ENCODE results near the gene FGFRL1. TPM values are rescaled to one million over a fixed set of nuclear protein-coding genes. Genes with fewer than 3 reads are reported as not detected.

Gene FGFRL1
- total RNA-seq, 1 experiment from 2014 or later = 26.1 TPM

DNA sequence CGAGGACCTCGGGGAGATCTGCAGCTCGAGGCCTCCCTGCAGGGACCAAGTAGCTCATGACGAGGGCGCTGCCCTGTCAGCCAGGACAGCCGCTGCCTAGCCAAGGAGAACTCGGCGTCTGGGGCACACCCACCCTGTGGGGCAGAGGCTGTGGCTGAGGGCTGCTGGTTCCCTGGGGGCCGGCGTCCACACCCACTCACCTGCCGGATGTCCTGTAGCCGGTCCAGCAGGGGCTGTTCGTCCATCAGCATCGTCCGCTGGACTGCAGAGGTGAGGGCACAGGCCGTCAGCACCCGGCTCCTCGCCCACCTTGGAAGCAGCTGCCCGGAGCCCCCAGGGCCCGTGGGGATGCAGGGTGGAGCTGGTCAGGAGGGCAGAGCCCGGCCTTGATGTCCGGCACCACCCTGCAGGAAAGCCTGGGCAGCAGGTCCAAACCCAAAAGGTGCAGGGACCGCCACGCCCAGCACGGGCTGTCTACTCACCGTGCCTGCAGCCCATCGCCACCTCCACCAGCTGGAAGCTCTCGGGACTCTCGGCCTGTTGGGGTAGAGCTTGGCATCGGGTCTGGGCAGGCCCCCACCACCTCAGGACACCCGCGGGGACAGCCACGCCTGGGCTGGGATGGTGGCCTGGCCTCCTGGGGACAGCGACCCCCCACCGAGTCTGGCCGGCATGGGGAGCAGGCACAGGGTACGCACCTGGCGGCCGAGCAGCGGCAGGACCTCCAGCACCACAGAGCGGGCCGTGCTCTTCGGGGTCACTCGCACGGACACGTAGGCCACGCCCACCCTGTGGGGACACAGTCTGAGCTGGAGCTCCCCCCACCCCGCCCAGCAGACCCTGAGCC lies 44.9 kb upstream of the FGFRL1 start:
- H3K36me3 Mint-ChIP-seq (ENCODE audit: insufficient read depth in 1 of 3, low read depth in 3 of 3) = no peaks in the 10 kb centered on the region

More for the DNA sequence above, 44.9 kb upstream of the FGFRL1 start:
- Histone ChIP-seq H3K27ac (ENCODE audit: insufficient read length, low read depth, low read length) (no peak overlapping the region), H3K27me3 (ENCODE audit: insufficient read depth, low read length) (no peaks in the 10 kb centered on the region; the same call in 1 of the 2 replicates), H2AFZ (ENCODE audit: low read length) (no peak overlapping the region), H3K4me1 (ENCODE audit: insufficient read depth, low read length) (no peaks in the 10 kb centered on the region), H4K5ac (ENCODE audit: insufficient read length, low read depth, low read length) (no peak overlapping the region), H4K91ac (ENCODE audit: insufficient read length, low read depth, low read length) (no peak overlapping the region), H3T11ph (ENCODE audit: low read length) (no peak overlapping the region), H2BK20ac (ENCODE audit: low read depth, low read length, poor library complexity, severe bottlenecking) (no peak overlapping the region), H2BK15ac (ENCODE audit: low read depth, low read length) (no peak overlapping the region), H3K23me2 (ENCODE audit: insufficient read length, low read depth, low read length, poor library complexity, severe bottlenecking) (no peaks in the 10 kb centered on the region), H3K79me1 (ENCODE audit: insufficient read depth, low read depth, low read length, poor library complexity, severe bottlenecking) (no peaks in the 10 kb centered on the region), H3K23ac (ENCODE audit: insufficient read length, low read depth, low read length) (no peak overlapping the region), H2BK120ac (ENCODE audit: low read depth, low read length, poor library complexity, severe bottlenecking) (no peak overlapping the region), H3K14ac (ENCODE audit: insufficient read depth, low read length) (no peak overlapping the region), H3K56ac (ENCODE audit: insufficient read length, low read depth, low read length) (no peak overlapping the region), H3K79me2 (ENCODE audit: insufficient read depth, low read length) (no peaks in the 10 kb centered on the region), H4K8ac (replicated peaks; ENCODE audit: insufficient read length, low read depth, low read length) (no peak overlapping the region), H3K4me2 (ENCODE audit: insufficient read depth, insufficient read length, low read length) (no peak overlapping the region), H2BK12ac (ENCODE audit: insufficient read length, low read depth, low read length) (no peak overlapping the region), H4K20me1 (ENCODE audit: control insufficient read depth, insufficient read depth, insufficient read length) (no peaks in the 10 kb centered on the region), H2BK5ac (ENCODE audit: insufficient read length, low read length) (no peak overlapping the region), H3K9me3 (ENCODE audit: control insufficient read depth, low read depth, low read length) (no peaks in the 10 kb centered on the region), H3K18ac (ENCODE audit: insufficient read length, low read depth, low read length) (no peak overlapping the region), H2AK5ac (ENCODE audit: insufficient read length, low read length) (no peak overlapping the region), H3K4ac (ENCODE audit: low read depth, low read length) (no peak overlapping the region), H3K9ac (ENCODE audit: extremely low read depth, insufficient read length, low read length) (no peak overlapping the region)
- no CpG with 5 or more reads among the region's 48 CpGs for WGBS (ENCODE audit: extremely low coverage, insufficient read length, low lambda C conversion rate)
- TF ChIP-seq, protein P1, sequence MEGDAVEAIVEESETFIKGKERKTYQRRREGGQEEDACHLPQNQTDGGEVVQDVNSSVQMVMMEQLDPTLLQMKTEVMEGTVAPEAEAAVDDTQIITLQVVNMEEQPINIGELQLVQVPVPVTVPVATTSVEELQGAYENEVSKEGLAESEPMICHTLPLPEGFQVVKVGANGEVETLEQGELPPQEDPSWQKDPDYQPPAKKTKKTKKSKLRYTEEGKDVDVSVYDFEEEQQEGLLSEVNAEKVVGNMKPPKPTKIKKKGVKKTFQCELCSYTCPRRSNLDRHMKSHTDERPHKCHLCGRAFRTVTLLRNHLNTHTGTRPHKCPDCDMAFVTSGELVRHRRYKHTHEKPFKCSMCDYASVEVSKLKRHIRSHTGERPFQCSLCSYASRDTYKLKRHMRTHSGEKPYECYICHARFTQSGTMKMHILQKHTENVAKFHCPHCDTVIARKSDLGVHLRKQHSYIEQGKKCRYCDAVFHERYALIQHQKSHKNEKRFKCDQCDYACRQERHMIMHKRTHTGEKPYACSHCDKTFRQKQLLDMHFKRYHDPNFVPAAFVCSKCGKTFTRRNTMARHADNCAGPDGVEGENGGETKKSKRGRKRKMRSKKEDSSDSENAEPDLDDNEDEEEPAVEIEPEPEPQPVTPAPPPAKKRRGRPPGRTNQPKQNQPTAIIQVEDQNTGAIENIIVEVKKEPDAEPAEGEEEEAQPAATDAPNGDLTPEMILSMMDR (conservative IDR thresholded peaks at IDR 0.05) = no peak
- Mint-ChIP-seq H3K4me3 (no peak overlapping the region), H3K27ac (no peak overlapping the region), H3K9me3 (no peaks in the 10 kb centered on the region), H3K27me3 (ENCODE audit: low read depth) (peaks cover 5% of the 10 kb centered on the region), H3K4me1 (peaks cover 0 to 2% of the 10 kb centered on the region in 2 experiments; a peak in 1 of 4 replicates)
- no peak for DNase-seq

Data from H9 (cell line).